HG03354 (cell line): Measurements from ENCODE around the gene HIPK1.
"Not testable (repeated sequence)": the region's sequence is repeated elsewhere in the genome, so short reads cannot be mapped to it uniquely, and the experiment has no call there.

Experiments used
- ATAC-seq: cut with Tn5 transposase; IDR thresholded peaks from one replicate; pipeline ENCODE4 v1.9.1; 2021; ENCODE audit warnings: mild to moderate bottlenecking; ENCODE audit not compliant: unreplicated experiment, poor library complexity, severe bottlenecking

HIPK1 gene

DNA sequence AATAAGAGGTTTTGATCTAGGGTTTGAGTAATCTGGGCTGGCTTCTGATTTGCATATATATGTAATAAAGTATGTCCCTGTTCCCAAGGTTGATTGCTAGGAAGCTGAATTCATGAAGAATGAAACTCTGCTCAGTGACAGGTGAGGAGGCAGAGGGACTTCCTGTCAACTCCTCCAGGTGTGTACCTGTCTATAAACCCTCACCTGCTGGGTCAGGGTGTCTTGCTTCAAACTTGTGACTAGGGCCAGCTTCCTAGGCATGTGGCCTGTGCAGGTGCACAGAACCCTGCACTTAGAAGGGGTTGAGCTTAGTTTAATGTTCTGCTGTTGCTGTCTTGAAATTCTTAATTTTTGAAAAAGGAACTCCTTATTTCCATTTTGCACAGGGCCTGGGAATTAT lies 71.3 kb downstream of the HIPK1 start:
- ATAC-seq: no peak

DNA sequence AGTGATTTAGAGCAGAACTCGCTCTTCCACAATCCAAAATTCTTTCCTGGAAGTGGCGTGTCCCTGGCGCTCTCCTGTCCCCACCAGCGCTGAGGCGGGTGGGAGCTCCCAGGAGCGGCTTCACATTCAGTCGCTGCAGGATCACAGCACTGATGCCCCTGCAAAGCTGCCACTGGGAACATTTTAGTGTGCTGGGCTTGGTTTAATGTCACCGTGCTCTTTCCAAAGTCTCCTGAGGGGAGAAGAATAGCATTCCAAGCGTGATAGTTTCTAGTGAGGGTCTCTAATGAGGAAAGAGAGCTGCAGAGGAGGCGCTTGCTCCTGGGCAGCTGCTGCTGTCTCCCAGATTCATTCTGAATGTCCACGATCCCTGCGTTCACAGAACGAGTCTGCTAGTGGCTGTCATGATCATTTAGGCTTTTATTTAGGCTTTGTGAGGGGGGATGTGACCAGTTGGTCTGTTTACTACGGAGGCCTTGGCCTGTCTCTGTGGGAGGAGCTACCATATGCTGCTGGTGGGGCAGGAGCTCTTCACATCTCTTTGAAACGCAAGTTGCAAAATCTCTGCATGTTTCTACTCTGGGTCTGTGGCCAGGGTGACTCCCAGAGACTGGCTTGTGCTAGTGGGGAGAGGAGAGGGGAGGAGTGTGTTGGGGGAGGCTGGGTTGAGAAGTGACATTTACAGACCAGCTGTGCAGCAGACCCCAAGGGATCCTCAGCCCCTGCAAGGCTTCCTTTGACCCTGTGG lies 73.5 kb downstream of the HIPK1 start:
- no peak for ATAC-seq

DNA sequence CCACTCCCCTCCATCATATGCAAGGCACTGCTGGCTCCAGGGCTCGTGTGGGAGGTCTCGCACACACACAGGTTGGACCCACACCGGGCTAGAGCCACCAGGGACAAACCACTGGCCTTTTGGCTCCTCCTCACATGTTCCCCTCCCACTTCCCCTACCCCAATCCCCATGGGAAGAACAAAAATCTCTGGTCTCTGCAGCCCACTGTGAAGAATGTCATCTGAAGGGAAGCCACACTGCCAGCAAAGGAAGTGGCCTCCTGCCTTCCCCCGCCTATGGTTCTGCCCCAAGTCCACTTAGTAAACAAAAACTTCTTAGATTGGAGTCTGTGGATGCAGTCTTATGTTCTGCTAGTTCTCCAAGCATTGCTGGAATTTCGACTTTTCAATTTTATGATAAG lies 74.3 kb downstream of the HIPK1 start:
- no peak for ATAC-seq

DNA sequence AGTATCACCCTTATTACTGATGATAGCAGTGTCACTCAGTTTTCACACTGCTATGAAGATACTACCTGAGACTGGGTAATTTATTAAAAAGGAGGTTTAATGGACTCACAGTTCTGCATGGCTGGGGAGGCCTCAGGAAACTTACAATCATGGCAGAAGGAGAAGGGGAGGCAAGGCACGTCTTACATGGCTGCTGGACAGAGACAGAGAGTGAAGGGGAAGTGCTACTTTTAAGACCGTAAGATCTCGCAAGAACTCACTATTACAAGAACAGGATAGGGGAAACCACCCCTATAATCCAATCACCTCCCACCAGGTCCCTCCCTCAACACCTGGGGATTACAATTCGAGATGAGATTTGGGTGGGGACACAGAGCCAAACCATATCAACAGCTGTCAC lies 77.7 kb downstream of the HIPK1 start:
- ATAC-seq: not testable (repeated sequence)

DNA sequence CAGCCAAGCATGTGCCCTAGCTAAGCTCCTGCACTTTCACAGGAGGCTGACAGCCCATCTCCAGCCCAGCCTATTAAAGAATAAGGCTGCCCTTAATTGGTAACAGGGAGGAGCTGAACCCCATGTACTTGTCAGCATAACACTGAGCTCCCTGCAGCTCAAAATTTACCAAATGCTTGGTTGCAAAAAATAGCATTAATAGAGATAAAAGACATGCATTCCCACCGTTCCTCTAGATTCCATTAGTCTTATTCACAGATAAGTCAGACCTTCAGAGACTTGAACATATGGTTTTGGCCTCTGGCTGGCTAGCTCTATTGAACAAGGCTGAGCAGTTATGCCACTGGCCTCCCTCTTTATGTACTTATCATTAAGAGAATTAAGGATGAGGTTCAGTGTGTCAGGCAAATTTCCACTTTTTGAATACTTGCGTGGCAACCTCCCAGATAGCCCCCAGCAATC lies 79.4 kb downstream of the HIPK1 start:
- no peak for ATAC-seq

DNA sequence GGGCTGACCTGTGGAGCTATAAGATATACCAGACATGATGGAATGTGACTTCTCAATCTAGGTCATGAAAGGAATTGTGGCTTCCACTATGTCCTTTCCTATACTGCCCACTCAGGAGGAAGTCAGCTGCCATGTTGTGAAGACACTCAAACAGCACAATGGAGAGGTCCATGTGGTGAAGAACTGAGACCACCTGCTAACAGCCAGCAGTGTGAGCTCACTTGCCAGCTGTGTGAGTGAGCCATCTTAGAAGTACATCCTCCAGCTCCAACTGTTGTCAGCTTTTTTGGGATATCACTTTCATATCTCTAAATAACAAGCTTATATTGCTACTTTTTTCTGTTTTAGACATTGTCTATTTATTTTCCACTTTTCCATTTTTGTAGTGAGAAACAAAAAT lies 79.9 kb downstream of the HIPK1 start:
- no peak for ATAC-seq

DNA sequence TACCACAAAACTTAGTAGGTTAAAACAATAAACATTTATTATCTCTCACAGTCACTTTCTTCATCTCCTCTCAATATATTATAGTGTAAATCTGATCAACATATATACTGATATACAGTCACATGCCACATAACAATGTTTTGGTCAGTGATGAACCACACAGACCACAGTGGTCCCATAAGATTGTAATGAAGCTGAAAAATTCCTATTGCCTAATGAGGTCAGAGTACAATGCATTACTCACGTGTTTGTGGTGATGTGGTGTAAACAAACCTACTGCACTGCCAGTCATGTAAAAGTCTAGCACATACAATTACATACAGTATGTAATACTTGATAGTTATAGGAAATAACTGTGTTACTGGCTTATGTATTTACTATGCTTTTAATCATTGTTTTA lies 80.3 kb downstream of the HIPK1 start:
- ATAC-seq: no peak

DNA sequence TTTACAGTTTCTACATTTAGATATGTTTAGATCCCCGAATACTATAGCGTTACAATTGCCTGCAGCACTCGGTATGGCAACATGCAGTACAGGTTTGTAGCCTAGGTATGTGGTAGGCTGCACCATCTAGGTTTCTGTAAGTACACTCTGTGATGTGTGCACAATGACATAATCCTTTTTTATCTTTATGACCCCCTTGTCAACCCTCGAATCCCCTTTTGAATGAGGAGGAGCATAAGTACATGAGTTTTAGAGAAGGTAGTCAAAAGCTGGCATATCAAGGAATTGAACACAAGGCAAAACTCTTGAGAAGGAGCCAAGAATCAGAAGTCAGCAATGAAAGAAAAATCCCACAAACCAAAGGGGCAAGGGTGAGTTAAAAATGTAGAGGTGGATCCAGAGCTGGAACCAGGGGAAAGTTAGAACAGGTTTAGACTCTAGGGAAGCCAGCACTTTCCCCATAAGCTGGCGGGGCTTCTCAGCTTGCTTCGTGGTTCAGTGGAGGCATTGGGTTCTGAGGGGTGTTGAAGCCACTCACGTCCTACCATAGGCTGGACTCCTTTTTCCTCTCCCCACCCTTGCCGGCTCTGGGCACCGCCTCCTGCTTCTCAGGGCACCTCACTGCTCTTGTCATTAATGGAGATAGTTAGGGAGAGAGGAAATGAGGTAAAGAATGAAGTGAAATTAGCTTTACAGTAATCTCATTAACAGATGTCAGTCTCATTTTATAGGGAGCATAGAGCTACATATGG lies 81.5 kb downstream of the HIPK1 start:
- no peak for ATAC-seq

DNA sequence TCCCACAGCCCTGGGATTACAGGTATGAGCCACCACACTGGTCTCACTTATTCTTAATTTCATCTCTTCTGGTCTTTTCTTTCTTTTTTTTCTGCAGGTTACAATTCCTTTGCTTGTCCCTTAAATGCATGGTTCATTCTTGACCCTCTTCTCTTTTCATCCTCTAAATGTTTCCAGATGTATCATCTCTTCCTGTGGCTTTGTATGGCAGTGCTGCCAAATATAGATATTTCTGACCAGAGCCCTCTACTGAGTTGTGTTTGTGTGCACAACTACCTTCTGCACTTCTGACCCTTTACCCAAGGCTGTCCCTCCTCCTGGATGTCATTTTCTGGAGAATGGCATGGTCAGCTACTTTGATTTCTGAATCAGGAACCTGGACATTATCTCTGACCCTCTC lies 82.7 kb downstream of the HIPK1 start:
- ATAC-seq: no peak

DNA sequence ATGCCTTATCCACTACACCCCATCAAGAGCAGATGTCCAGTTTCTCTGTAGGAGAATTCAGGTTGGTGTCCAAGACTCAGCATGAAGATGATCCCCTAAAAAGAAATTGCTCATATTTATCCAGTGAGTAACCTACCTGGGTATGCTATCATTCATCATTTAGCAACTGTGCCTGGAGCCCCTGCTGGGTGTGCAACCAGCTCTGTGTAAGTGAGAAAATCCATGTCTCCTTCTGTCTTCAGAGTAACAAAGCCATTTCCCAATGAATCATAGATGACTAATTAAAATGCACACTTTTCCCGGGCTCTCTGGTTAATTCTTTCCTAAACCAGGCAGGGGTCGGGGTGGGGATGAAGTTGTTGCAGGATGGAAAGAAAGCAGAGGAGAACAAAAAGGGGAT lies 86.0 kb downstream of the HIPK1 start:
- no peak for ATAC-seq

DNA sequence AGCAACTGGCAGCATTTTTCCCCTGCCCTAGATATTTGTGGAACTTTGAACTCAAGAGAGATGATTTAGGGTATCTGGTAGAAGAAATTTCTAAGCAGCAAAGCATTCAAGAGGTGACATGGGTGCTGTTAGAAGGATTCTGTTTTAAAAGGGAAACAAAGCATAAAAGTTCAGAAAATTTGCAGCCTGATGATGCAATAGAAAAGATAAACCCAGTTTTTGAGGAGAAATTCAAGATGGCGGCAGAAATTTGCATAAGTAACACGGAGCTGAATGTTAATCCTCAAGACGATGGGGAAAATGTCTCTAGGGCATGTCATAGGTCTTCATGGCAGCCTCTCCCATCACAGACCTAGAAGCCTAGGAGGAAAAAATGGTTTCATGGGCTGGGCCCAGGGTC lies 90.6 kb downstream of the HIPK1 start:
- not testable (repeated sequence) for ATAC-seq

DNA sequence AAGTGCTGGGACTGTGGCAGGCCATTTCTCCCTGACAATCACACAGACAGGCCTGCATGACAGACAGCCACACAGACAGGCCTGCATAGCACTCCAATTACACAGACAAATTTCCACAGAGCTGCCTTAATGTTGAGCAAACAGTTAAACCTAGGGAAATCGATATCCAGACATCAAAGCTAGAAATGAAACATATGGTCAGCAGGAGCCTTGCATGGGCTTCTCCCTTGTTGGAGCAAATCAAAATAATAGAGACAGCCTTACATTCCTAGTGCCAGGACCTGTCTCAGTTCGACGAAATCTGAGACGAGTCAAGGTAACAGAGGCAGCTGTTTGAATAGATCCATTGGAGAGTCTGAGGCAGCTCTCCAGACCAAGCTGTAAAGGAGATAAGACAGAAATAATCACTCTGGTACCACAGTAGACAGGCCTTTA lies 92.6 kb downstream of the HIPK1 start:
- ATAC-seq: no peak

DNA sequence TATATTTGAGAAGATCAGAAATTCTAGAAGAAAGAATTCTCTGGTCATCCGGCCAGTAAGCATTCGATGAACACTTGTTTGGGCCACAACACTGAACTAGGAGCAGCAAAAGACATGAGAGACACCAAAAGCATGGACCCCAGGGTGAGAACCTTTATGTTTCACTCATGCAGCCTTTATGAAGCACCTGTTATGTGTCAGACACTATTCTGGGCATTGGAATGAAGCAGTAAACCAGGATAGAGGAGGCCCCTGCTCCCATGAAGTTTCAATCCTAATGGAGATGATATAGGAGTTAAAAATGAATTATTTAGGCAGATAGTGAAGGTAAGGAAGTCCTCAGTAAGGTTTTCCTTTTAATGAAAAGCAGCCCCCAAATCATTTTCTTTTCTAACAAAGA lies 93.8 kb downstream of the HIPK1 start:
- no peak for ATAC-seq

DNA sequence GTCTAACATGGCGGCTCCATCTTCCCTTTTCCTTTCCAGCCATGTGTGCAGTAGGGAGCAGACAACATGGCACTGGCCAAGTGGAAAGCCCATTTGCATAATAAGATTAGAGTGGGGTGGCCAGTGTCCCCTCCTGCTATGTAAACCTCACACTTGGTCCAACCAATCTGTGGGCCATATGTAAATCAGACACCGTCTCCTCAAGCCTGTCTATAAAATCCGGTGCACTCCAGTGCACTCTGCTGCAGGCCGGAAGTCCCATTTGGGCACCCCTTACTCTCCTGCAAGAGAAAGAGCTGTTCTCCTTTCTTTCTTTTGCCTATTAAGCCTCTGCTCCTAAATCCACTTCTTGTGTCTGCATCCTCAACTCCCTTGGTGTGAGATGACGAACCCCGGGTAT lies 94.3 kb downstream of the HIPK1 start:
- no peak for ATAC-seq

DNA sequence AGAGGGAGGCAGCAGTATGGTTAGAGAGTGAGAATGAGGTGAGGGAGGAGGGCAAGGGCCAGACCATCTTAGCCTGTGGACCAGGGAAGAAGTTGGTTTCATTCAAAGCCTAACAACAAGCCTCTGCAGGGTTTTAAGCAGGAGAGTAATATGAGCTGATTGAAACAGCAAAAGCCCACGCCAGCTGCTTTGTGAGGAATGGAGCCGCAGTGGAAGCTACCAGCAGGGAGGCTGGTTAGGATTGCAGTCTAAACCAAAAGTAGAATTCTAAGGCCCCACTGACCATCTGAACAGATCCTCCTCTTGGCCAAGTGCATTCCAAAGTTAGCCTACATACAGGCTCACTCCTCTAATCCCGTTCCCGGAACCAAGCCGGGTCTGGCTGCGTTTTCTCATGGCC lies 94.9 kb downstream of the HIPK1 start:
- no peak for ATAC-seq

DNA sequence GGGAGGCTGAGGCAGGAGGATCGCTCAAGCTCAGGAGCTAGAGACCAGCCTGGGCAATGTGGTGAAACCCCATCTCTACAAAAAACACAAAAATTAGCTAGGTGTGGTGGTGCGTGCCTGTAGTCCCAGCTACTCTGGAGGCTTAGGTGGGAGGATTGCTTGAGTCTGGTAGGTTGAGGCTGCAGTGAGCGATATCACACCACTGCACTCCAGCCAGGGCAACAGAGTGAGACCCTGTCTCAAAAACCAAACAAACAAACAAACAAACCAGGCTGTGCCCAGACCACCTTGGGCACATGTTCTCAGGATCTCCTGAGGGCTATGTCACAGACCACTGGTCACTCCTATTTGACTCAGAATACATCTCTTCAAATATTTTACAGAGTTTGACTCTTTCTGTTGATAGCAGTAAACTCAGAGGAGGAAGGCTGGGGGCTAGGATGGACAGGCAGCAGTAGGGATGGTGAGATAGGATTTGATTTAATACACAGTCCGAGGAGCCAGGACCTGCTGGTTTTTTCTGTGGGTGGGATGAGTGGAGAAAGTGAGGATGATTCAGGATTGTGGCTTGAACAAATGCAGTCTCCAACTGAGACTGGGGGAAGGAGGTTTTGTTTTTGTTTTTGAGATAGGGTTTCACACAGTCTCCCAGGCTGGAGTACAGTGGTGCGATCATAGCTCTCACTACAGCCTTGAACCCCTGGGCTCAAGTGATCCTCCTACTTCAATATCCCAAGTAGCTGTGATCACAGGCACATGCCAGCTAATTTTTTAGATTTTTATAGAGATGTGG lies 96.7 kb downstream of the HIPK1 start:
- no peak for ATAC-seq

DNA sequence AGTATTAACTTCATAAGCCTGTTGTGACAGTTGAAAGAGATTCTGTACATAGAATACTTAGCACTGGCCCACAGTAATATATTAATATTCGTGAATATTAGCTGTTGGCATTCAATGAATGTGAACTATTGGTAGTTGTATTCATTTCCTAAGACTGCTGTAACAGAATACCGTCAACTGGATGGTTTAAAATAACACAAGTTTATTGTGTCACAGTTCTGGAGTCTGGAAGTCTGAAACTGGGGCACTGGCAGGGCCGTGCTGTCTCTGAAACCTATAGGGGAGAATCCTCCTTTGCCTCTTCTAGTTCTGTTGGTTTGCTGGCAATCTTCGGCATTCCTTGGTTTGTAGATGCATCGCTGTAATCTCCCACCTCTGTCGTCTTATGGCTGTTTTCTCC lies 97.7 kb downstream of the HIPK1 start:
- ATAC-seq: no peak
